NK-92 (cell line): ENCODE results near the gene EIF4EBP2.

Source experiments
- DNase-seq: peaks from one replicate; lab custom pipeline; 2025; ENCODE audit not compliant: unreplicated experiment; lab: John Stamatoyannopoulos, UW

The EIF4EBP2 gene

DNA sequence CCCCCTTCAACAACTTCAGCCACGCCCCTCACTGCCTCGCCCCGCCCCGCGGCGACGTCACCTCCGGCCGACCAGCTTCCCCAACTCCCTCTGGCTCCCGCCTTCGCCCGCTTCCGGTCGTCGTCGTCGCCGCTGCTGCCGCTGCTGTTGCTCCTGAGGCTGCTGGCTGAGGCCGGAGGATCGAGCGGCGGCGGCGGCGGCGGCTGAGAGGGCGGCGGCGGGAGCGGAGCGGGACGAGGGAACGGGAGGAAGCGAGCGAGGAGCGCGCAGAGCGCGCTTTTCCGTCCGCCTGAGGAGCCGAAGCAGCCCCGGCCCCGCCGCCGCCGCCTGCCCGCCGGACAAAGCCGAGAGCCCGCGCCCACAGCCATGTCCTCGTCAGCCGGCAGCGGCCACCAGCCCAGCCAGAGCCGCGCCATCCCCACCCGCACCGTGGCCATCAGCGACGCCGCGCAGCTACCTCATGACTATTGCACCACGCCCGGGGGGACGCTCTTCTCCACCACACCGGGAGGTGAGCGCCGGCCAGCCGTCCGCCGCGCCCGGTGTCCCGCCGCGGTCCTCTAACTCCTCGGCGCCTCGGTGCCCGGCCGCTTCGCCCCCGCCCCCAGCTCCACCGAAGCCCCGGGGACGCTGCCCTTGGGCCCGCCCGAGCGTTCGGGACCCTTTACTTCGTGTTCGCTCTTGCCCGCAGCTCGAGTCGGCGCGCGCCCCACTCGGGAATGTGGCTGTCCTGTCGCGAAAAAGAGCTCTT, at the start of gene EIF4EBP2:
EIF4EBP2 (plus strand) TSS at position 110 of the 751 bp plus-strand sequence; CDS start at position 367, 257 bp downstream.
- peak; percentile 77 for DNase-seq

DNA sequence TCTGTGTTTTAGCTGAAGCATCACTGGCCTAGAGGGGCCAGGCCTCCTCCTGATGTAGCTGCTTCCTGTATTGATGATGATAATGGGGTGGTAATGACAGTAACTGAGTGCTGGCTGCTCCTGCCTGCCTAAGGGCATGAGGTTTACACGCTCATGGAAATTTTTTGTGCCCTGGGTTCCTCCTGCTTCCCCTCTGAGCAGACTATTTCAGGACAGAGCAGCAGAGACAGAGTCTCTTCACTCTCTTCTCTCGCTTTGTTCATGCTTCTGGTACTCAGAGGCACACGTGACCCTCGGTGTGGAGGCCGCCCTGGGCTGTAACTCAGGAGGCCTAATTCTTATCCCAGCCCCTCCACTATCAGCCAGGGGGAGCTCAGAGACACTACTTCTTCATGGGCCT, 49.4 kb upstream of the EIF4EBP2 start:
- DNase-seq: no peak

DNA sequence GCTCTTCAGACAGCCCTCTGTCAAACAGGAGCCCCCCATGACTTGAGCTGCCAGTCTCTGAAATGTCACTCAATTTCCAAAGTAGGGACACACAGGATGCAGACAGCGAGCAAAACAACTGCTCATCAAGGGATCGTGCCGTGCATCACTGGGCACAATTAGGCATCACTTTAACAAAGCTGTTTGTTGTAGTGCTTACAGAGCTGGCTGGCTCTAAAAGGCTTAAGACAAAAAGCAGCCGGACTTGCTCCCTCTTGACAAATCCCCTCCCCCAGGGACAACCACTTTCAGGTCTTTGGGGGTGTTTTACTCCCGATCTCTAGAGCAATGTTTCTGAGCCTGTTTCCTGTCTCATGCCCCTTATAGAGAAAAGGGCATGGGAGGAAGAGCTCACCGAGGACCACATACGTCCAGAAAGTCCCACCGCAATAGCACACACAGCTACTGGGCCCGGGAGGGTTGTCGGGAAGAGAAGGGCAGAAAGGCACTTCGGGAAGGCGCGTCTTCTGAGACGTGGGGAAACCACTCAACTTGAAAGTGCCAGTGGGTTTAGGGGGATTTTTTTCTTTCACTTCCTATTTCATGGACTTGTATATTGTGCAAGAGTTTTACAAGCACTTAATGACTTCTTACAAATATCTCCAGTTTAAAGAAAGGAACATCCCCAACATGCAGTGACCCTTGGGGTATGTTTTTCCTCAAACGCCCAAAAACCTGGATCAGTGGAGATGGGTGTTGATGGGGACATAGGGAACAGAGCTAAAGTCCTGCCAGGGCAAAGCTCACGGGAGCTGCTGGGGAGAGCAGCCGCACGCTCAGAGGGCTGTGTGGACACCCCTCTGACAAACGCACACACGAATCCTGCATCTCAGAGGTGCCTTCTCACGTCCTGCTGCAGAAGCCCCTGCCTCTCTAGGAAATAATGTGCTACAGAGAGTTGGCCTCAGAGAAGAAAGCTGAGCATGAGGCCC, 48.6 kb upstream of the EIF4EBP2 start:
- no peak for DNase-seq

GRCh38 chr10:70357565-70357964, 46.4 kb upstream of the EIF4EBP2 start:
- no peak for DNase-seq

GRCh38 chr10:70358446-70358845, 45.5 kb upstream of the EIF4EBP2 start:
- DNase-seq: no peak

GRCh38 chr10:70359017-70359550, 44.9 kb upstream of the EIF4EBP2 start:
- no peak for DNase-seq

- no peak for DNase-seq
Measured at GRCh38 chr10:70360215-70360614, 43.7 kb upstream of the EIF4EBP2 start.

- no peak for DNase-seq
Measured at GRCh38 chr10:70362328-70362727, 41.6 kb upstream of the EIF4EBP2 start.

- DNase-seq: no peak
Measured at GRCh38 chr10:70363292-70363691, 40.7 kb upstream of the EIF4EBP2 start.

DNA sequence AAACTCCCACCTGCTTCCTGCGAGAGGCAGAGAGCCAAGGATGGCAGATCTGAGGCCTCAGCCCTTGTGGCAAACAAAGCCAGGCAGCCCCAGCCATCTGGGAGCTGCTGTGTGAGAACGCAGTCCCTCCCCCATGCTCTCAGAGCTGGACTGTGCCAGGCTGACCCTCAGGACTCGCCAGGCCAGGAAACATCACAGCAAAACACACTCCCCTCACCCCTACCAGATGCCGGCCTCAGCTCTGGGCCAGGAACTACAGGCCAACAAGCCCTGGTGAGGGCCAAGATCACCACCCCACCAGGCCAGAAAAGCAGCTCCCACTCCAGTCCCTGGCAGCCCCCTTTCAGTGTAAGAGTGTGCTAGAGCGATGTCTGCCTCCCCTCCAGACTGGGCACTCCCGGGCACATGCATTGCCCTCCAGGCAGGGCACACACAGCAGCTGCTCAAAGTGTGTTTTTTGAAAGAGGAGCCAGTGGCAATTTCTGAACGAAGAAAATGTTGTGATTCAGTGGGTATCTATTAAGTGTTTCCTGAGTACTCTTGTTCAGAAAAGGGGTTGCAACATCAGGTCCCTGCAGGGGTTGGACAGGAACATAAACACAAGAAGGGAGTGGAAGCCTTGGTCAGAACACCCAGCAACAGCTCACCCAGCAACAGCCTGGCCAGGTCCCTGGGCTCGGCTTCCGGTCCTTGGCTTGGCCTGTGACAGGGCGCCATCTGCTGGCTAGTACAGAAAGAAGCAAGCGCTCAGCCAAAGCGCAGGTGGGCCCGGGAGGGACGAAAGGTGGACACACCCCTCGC, 39.8 kb upstream of the EIF4EBP2 start:
- peak; percentile 22 for DNase-seq

DNA sequence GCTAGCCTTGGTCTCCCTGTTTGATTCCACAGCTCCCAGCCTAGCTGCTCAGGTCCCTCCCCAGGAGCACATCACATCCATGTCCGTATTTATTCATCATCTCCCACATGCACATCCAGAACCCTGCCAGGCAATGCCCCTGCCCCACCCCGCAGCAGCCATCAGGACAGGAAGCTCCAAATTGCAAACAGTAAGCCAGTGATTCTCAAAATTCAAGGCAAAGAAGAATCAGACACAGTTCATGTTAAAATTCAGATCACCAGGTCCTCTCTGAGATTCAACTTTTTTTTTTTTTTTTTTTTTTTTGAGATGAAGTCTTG, 39.2 kb upstream of the EIF4EBP2 start:
- DNase-seq: no peak

DNA sequence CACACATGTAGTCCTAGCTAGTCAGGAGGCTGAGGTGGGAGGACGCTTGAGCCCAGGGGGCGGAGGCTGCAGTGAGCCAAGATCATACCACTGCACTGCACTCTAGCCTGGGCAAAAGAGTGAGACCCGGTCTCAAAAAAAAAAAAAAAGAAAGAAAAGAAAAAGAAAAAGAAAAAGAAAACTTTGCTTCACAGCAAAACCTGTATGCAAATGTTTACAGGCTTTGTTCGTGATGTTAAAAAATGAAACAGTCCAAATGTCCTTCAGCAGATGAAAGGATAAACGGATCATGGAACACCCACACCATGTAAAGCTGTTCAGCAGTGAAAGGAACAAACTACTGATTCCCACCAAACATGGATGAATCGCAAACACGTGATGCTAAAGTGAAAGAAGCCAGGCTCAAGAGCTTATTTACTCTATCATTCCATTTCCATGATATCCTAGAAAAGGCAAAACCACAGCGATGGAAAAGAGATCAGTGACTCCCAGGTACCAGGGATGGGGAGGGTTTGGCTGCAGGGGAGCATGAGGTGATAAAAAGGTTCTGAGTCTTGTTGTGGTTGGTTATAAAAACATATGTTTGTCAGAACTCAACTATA, 36.6 kb upstream of the EIF4EBP2 start:
- no peak for DNase-seq

- DNase-seq: no peak
Measured at GRCh38 chr10:70368774-70369482, 35.0 kb upstream of the EIF4EBP2 start.

GRCh38 chr10:70369498-70370018, 34.4 kb upstream of the EIF4EBP2 start:
- no peak for DNase-seq

DNA sequence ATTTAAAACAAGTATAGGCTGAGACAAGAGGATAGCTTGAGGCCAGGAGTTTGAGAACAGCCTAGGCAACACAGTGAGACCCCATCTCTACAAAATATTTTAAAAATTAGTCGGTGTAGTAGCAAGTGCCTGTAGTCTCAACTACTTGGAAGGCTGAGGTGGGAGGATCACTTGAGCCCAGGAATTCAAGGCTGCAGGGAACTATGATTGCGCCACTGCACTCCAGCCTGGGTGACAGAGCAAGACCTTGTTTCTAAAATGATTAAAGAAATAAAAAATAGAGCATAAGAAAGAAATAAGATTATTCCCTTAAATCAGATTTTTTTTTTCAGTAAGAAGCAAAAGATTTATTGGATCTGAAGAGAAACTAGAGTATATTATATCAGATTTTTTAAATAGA, 33.2 kb upstream of the EIF4EBP2 start:
- no peak for DNase-seq

DNA sequence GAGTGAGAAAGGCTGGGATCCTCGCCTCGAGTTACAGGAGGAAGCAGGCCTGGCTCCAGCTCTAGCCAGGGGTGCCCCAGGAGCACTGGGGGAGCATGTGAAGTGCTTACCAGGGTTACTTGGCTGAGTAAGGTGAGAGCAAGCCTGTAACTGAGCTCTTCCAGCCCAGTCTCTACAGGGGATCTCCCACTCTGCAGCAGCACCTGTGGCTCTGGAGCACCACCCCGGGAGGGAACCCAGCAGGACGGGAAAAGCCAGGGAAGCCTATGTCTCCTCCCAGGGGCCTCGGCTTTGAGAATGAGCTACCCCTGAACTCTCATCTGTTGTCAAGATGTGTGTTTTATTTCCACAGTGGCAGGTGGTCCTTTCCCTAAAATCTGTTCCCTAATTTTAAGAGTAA, 32.1 kb upstream of the EIF4EBP2 start:
- DNase-seq: no peak

GRCh38 chr10:70374775-70375614, 28.9 kb upstream of the EIF4EBP2 start:
- no peak for DNase-seq

DNA sequence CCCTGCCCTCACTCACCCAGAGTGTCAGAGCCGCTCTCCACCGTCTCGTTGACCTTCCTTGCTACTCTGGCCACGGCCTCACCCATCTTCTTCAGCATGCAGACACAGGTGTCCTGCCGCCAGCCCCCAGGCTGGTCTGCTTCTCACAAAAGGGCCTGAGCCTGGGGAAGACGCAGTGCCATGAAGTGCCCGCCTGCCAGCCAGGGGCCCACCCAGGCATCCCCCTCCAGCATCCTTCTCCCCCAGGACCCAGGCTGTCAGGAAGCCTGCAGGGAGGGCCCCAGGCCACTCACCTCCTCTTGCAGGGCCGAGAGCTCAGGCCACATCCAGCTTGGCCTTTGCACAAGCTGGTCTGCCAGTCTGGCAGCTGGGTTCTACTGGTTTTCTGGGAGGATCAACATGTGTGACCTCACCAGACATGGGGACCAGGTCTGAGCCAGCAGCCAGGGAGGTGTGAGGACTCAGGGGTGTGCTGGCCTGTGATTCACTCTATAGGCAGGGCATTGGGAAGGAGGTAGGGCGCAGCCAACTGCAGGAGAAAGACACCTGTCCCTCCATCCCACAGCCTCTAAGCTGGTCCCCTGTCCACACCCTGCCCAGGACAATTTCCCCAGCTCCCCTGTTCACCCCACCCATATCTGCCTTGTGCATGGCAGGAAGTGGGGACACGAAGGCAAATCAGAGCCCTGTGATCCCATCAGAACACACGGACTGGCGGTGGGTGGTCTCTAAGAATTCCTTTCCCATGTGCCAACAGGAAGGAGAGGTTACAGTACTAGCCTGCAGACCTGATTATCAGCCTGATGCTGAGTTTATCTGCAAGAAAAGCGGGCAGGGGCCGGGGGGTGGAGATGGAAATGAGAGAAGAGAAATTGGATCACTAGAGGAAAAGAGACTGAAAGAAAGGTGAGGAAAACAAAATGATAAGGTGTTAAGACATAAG, 27.2 kb upstream of the EIF4EBP2 start:
- no peak for DNase-seq
